ENCODE data around the gene ERG. TPM values are rescaled to one million over a fixed set of nuclear protein-coding genes. Genes with fewer than 3 reads are reported as not detected.

The ERG gene
- total RNA-seq, 2 experiments from 2014 or later, result not detected

GRCh38 chr21:38389354-38389676 lies 109.0 kb downstream of the ERG start:
- no peaks in the 10 kb centered on the region for H3K4me1 Mint-ChIP-seq (ENCODE audit: low read depth)
- intact Hi-C loops (cut with micrococcal nuclease), result no loop called here
- H3K4me3 Mint-ChIP-seq, result no peak overlapping the region
- CTCF ChIA-PET, result no interaction called here
- H3K36me3 Mint-ChIP-seq (ENCODE audit: low read depth), result no peaks in the 10 kb centered on the region
- DNase-seq, result no peak
- no peak overlapping the region for H3K27ac Mint-ChIP-seq
- peaks cover 16% of the 10 kb centered on the region for H3K27me3 Mint-ChIP-seq (ENCODE audit: low read depth)
- H3K9me3 Mint-ChIP-seq, result no peaks in the 10 kb centered on the region

DNA sequence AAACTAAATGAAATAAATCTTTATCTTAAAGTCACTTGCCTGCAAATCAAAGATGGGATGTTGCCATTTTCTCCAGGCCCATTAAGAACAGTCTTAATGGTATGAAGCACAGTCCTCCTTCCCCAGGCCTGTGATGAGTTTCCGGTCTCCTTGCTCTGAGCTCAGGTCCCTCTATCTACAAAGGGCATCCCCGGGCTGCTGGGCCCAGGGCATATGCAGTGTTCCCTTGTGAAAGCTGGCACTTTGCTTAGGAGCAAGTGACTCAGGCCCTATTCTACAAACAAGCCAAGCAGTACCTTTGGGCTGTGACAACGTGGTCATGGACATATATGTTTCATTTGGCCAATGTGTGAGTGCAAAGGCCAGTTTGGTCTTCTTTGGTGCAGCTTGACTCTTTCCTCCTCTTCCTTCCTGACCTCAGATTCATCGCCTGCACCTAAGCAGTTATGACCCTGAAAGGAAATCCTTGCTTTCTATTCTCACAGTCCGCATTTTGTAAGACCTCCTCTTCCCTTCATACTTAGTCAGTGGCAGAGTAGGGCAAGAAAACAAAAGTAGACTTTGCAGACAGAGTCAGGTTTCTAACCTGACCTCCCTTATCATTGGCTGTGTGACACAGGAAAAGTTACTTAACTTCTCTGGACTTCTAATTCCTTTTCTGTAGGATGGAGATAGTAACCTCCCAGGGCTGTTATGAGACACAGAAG lies 109.5 kb downstream of the ERG start:
- Mint-ChIP-seq H3K36me3 (ENCODE audit: low read depth) (no peaks in the 10 kb centered on the region), H3K27ac (no peak overlapping the region), H3K27me3 (ENCODE audit: low read depth) (peaks cover 17% of the 10 kb centered on the region), H3K9me3 (no peaks in the 10 kb centered on the region), H3K4me1 (ENCODE audit: low read depth) (no peaks in the 10 kb centered on the region), H3K4me3 (no peak overlapping the region)
- intact Hi-C loops (cut with micrococcal nuclease), result no loop called here
- no peak for DNase-seq
- CTCF ChIA-PET, result no interaction called here

DNA sequence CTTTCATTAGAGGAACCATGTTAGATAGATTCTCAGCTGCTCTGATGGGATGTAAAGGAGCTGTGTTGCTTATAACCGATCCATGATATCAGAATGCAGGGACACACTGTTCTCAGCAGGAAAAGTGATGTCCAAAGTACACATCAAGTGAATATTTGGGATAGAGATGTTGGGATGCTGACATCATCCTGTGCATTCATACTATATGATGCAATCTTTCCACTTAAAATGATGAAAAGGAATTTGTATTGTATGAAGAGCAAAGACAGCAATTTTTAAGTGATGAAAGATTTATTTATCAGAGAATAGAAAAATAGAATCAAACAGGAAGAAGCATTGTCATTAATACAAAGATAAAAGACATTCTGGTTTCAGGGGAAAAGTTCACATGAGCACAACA lies 110.1 kb downstream of the ERG start:
- no peak overlapping the region for H3K4me3 Mint-ChIP-seq
- H3K4me1 Mint-ChIP-seq (ENCODE audit: low read depth), result no peaks in the 10 kb centered on the region
- peaks cover 20% of the 10 kb centered on the region for H3K27me3 Mint-ChIP-seq (ENCODE audit: low read depth)
- no peaks in the 10 kb centered on the region for H3K36me3 Mint-ChIP-seq (ENCODE audit: low read depth)
- no peaks in the 10 kb centered on the region for H3K9me3 Mint-ChIP-seq
- CTCF ChIA-PET, result no interaction called here
- H3K27ac Mint-ChIP-seq, result no peak overlapping the region
- intact Hi-C loops (cut with micrococcal nuclease), result no loop called here
- DNase-seq, result no peak

DNA sequence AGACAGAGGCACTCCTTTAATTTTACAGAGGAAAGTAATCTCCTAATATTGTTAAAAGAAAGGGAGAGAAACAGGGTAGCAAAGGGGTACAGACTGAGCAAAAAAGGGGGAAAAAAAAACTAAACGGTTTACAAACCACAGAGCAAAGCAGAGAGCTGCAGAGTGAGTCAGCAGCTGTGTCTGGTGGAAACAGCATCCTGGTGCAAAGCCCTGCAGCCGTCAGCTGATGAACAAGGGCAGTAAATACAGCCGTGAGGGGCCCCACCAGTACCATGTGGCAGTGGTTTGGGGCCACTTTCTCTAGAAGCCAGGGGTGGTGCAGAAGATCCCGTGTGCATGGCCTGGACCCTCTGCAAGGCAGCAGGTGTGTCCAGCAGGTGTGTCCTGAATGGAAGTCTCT lies 111.3 kb downstream of the ERG start:
- Mint-ChIP-seq H3K36me3 (ENCODE audit: low read depth) (no peaks in the 10 kb centered on the region), H3K4me1 (ENCODE audit: low read depth) (no peaks in the 10 kb centered on the region), H3K27ac (no peak overlapping the region), H3K9me3 (no peaks in the 10 kb centered on the region), H3K4me3 (no peak overlapping the region), H3K27me3 (ENCODE audit: low read depth) (peaks cover 18% of the 10 kb centered on the region)
- intact Hi-C loops (cut with micrococcal nuclease), result no loop called here
- CTCF ChIA-PET, result interaction anchor here (0.7 kb wide), 1 partner anchor 213 kb away, joined by 3 read pairs; no protein-coding TSS in a partner anchor
- peak; percentile 29 for DNase-seq

GRCh38 chr21:38385427-38386175 lies 112.7 kb downstream of the ERG start:
- H3K4me1 Mint-ChIP-seq (ENCODE audit: low read depth), result no peaks in the 10 kb centered on the region
- intact Hi-C loops (cut with micrococcal nuclease), result no loop called here
- no peak overlapping the region for H3K27ac Mint-ChIP-seq
- no peaks in the 10 kb centered on the region for H3K9me3 Mint-ChIP-seq
- H3K36me3 Mint-ChIP-seq (ENCODE audit: low read depth), result no peaks in the 10 kb centered on the region
- DNase-seq, result no peak
- H3K27me3 Mint-ChIP-seq (ENCODE audit: low read depth), result peaks cover 18% of the 10 kb centered on the region
- CTCF ChIA-PET, result no interaction called here
- no peak overlapping the region for H3K4me3 Mint-ChIP-seq

GRCh38 chr21:38384675-38385426 lies 113.4 kb downstream of the ERG start:
- peaks cover 18% of the 10 kb centered on the region for H3K27me3 Mint-ChIP-seq (ENCODE audit: low read depth)
- no peak overlapping the region for H3K27ac Mint-ChIP-seq
- no peaks in the 10 kb centered on the region for H3K4me1 Mint-ChIP-seq (ENCODE audit: low read depth)
- no peak for DNase-seq
- H3K4me3 Mint-ChIP-seq, result no peak overlapping the region
- intact Hi-C loops (cut with micrococcal nuclease), result no loop called here
- CTCF ChIA-PET, result no interaction called here
- no peaks in the 10 kb centered on the region for H3K36me3 Mint-ChIP-seq (ENCODE audit: low read depth)
- H3K9me3 Mint-ChIP-seq, result no peaks in the 10 kb centered on the region

- H3K27me3 Mint-ChIP-seq (ENCODE audit: low read depth), result peaks cover 18% of the 10 kb centered on the region
- H3K27ac Mint-ChIP-seq, result no peak overlapping the region
- no peaks in the 10 kb centered on the region for H3K9me3 Mint-ChIP-seq
- no peaks in the 10 kb centered on the region for H3K36me3 Mint-ChIP-seq (ENCODE audit: low read depth)
- H3K4me3 Mint-ChIP-seq, result no peak overlapping the region
- H3K4me1 Mint-ChIP-seq (ENCODE audit: low read depth), result no peaks in the 10 kb centered on the region
- no peak for DNase-seq
- intact Hi-C loops (cut with micrococcal nuclease), result no loop called here
- CTCF ChIA-PET, result interaction anchor here (0.6 kb wide), 1 partner anchor 149 kb away, joined by 5 read pairs; no protein-coding TSS in a partner anchor
Observed at GRCh38 chr21:38384238-38384560, 114.1 kb downstream of the ERG start.

GRCh38 chr21:38383411-38384237 lies 114.7 kb downstream of the ERG start:
- CTCF ChIA-PET, result interaction anchor here (0.6 kb wide), 1 partner anchor 149 kb away, joined by 5 read pairs; no protein-coding TSS in a partner anchor
- H3K4me1 Mint-ChIP-seq (ENCODE audit: low read depth), result no peaks in the 10 kb centered on the region
- no peaks in the 10 kb centered on the region for H3K36me3 Mint-ChIP-seq (ENCODE audit: low read depth)
- H3K27ac Mint-ChIP-seq, result no peak overlapping the region
- DNase-seq, result no peak
- intact Hi-C loops (cut with micrococcal nuclease), result no loop called here
- peaks cover 18% of the 10 kb centered on the region for H3K27me3 Mint-ChIP-seq (ENCODE audit: low read depth)
- H3K9me3 Mint-ChIP-seq, result no peaks in the 10 kb centered on the region
- H3K4me3 Mint-ChIP-seq, result no peak overlapping the region

DNA sequence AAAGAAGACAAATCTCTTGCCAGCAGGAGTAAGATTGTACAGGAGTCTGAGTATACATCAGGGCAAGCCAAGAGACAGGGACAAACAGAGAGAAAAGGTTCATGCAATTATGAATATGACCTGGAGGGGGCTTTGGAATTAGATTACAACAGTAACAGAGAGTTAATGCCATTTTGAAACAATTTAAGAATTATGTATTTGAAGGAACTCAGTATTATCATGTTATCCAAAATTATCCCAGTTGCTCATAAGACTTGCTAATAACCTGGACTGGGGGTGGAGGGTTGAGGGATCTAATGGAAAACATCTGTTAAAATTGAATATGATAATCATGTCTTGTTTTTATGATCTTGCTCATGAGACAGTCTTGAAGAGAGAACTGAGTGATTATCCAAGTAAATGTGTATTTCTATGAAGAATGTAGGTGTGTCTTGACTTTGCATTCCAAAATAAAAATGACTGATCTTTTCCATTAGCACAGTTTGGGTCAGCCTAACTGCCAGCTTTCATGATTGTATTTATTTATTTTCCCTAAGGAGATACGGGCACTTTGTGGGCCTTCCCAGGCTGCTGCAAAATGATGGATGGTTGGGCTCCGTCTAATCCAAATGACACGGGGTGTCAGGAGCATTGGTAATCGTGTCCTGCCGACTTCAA lies 117.7 kb downstream of the ERG start:
- no peaks in the 10 kb centered on the region for H3K9me3 Mint-ChIP-seq
- intact Hi-C loops (cut with micrococcal nuclease), result no loop called here
- H3K27ac Mint-ChIP-seq, result no peak overlapping the region
- no peak overlapping the region for H3K4me3 Mint-ChIP-seq
- peaks cover 21% of the 10 kb centered on the region for H3K27me3 Mint-ChIP-seq (ENCODE audit: low read depth)
- DNase-seq, result no peak
- peaks cover 10% of the 10 kb centered on the region for H3K4me1 Mint-ChIP-seq (ENCODE audit: low read depth)
- no peaks in the 10 kb centered on the region for H3K36me3 Mint-ChIP-seq (ENCODE audit: low read depth)
- CTCF ChIA-PET, result no interaction called here

- CTCF ChIA-PET, result no interaction called here
- H3K36me3 Mint-ChIP-seq (ENCODE audit: low read depth), result no peaks in the 10 kb centered on the region
- peaks cover 10% of the 10 kb centered on the region for H3K4me1 Mint-ChIP-seq (ENCODE audit: low read depth)
- H3K9me3 Mint-ChIP-seq, result no peaks in the 10 kb centered on the region
- intact Hi-C loops (cut with micrococcal nuclease), result no loop called here
- H3K27me3 Mint-ChIP-seq (ENCODE audit: low read depth), result peaks cover 18% of the 10 kb centered on the region
- no peak for DNase-seq
- H3K4me3 Mint-ChIP-seq, result no peak overlapping the region
- no peak overlapping the region for H3K27ac Mint-ChIP-seq
Observed at GRCh38 chr21:38379147-38379546, 119.1 kb downstream of the ERG start.

DNA sequence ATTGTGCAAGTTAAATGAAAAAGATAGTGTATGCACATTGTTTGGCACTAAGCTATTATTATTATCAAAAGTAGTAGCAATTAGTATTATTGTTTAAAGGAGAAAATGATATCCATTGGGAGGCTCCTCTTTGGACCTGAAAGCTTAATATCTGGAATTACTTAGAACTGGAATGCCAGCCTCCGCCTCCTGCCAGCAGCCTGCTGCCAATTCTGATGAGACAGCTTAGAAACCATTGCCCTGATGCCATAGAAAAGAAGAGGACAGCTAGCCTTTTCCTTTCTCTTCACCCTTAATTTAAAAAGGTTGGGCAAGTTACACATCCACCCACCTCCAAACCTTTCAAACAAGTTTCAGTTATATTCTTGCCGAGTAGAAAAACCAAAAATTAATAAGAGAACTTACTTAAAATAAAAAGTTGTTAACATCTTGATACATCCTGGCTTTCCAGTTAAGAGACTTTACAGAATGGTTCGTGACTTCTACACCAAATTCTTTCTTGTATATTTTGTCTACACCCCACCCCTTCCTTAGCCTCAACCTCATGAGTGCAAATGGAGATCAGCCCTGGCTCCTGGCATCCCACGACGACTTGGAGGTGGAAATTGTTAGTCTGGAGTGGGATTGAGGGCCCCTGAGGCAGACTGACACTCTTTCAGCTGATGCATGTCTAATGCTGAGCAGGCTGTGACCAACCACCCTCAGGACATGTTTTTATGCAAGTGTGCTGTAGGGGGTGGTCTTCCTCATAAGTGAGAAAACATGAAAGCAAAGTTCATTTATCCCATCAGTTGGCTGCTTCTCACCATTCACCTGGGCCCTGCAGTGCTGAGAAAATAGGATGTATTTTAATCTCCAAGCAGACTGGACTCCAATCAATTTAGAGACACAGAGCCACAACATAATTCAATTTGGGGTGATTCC lies 120.8 kb downstream of the ERG start:
- CTCF ChIA-PET, result interaction anchor here (0.8 kb wide), 1 partner anchor 157 kb away, joined by 3 read pairs; no protein-coding TSS in a partner anchor
- no peak for DNase-seq
- Mint-ChIP-seq H3K9me3 (no peaks in the 10 kb centered on the region), H3K27ac (no peak overlapping the region), H3K4me3 (no peak overlapping the region), H3K4me1 (ENCODE audit: low read depth) (peaks cover 10% of the 10 kb centered on the region), H3K36me3 (ENCODE audit: low read depth) (no peaks in the 10 kb centered on the region), H3K27me3 (ENCODE audit: low read depth) (peaks cover 10% of the 10 kb centered on the region)
- intact Hi-C loops (cut with micrococcal nuclease), result no loop called here

Measured in activated naive CD4-positive, alpha-beta T cell treated with anti-CD3 and anti-CD28 coated beads for 36 hours (primary cell).